ENCODE measurements around the gene PPP1R13L. TPM values are rescaled to one million over a fixed set of nuclear protein-coding genes. Genes with fewer than 3 reads are reported as not detected.
"Not testable (repeated sequence)": the region's sequence is repeated elsewhere in the genome, so short reads cannot be mapped to it uniquely, and the experiment has no call there.

The PPP1R13L gene
- total RNA-seq, 2 donors from 2014 or later, result 17.9 to 26.4 TPM

DNA sequence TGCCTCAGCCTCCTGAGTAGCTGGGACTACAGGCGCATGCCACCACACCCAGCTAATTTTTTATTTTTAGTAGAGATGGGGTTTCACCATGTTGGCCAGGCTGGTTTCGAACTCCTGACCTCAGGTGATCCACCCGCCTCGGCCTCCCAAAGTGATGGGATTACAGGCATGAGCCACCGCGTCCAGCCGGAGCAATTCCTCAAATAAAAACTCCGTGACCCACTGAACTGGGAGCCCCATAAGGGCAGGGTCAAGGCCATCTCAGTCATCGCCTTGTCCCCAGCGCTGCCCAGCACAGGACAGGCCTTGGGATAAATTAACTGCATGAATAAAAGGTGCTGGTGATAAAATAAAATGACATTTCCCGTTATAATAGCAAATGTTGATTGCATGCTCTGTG is 25.0 kb upstream of the PPP1R13L start:
- H3K27me3 ChIP-seq (ENCODE audit: control insufficient read depth, insufficient read depth, low read length, poor library complexity, severe bottlenecking); H3K27ac Mint-ChIP-seq; H3K9me3 Mint-ChIP-seq; H3K4me3 ChIP-seq (ENCODE audit: low read length); H3K4me1 ChIP-seq (ENCODE audit: control insufficient read depth, insufficient read depth, low read length); DNase-seq; H3K9ac ChIP-seq (ENCODE audit: extremely low read depth, low read length, poor library complexity, severe bottlenecking); H3K36me3 ChIP-seq (ENCODE audit: control insufficient read depth, insufficient read depth, low read length); H3K36me3 Mint-ChIP-seq (ENCODE audit: low read depth); H3K27ac ChIP-seq (ENCODE audit: low read depth, low read length); H3K4me1 Mint-ChIP-seq; H3K27me3 Mint-ChIP-seq (ENCODE audit: insufficient read depth); H3K4me3 Mint-ChIP-seq; H3K9me3 ChIP-seq (ENCODE audit: control insufficient read depth, low read length): not testable (repeated sequence)
- WGBS, 2 experiments (ENCODE audit: insufficient coverage in 1 of 2, insufficient read length in 1 of 2), result 86 to 93% methylated on average over 11 of the region's 11 CpGs

DNA sequence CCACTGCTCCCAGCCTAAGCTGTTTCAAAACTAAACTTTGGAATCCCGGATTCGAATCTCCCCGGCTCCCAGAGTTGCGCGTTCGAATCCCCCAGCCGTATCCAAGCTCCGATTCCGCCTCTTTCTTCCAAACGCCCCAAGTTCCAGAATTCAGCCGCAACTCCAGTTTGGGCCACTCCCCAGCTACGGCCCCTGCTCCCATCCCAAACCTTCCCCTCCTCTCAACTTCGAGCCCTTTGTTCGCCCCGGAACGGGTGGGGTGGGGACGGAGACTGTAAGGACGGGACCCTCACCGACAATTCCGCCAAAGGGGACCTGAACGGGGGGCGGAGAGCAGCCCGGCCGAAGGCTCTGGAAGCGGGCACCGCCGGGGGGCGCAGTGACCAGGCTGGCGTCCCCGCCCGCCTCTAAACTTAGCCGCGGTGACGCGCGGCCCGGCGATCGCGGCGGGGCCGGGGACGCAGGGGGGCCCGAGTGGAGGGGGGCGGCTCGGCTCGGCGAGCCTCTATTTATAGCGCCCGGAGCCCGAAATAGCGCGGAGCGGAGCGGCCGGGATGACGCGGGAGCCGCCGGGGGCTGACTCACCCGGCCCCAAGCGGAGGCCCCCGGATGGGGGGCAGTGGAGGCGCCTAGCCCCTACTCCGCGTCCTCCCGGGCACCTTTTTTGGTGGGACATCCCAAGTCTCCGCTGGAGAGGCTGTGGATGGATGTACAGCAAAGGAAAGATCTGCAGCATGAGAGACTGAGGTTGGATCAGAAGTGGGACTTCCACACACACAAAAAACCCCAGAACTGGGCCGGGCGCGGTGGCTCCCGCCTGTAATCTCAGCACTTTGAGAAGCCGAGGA is 23.7 kb upstream of the PPP1R13L start:
- H3K27ac Mint-ChIP-seq, result peak overlapping the region; percentile 90
- no peaks in the 10 kb centered on the region for H3K36me3 Mint-ChIP-seq (ENCODE audit: low read depth)
- no peaks in the 10 kb centered on the region for H3K4me1 ChIP-seq (ENCODE audit: control insufficient read depth, insufficient read depth, low read length)
- H3K27ac ChIP-seq (ENCODE audit: low read depth, low read length), result no peak overlapping the region
- peak overlapping the region; percentile 80 for H3K4me3 ChIP-seq (ENCODE audit: low read length)
- H3K4me3 Mint-ChIP-seq, result peak overlapping the region; percentile 63
- H3K27me3 ChIP-seq (ENCODE audit: control insufficient read depth, insufficient read depth, low read length, poor library complexity, severe bottlenecking), result no peaks in the 10 kb centered on the region
- peak; percentile 88 for DNase-seq
- 6 to 19% methylated on average over 14 to 73 of the region's 73 CpGs for WGBS, 2 experiments (ENCODE audit: insufficient coverage in 1 of 2, insufficient read length in 1 of 2)
- TF ChIP-seq, protein P1, sequence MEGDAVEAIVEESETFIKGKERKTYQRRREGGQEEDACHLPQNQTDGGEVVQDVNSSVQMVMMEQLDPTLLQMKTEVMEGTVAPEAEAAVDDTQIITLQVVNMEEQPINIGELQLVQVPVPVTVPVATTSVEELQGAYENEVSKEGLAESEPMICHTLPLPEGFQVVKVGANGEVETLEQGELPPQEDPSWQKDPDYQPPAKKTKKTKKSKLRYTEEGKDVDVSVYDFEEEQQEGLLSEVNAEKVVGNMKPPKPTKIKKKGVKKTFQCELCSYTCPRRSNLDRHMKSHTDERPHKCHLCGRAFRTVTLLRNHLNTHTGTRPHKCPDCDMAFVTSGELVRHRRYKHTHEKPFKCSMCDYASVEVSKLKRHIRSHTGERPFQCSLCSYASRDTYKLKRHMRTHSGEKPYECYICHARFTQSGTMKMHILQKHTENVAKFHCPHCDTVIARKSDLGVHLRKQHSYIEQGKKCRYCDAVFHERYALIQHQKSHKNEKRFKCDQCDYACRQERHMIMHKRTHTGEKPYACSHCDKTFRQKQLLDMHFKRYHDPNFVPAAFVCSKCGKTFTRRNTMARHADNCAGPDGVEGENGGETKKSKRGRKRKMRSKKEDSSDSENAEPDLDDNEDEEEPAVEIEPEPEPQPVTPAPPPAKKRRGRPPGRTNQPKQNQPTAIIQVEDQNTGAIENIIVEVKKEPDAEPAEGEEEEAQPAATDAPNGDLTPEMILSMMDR (conservative IDR thresholded peaks at IDR 0.05), result peak; percentile 80
- H3K9me3 ChIP-seq (ENCODE audit: control insufficient read depth, low read length), result no peaks in the 10 kb centered on the region
- H3K27me3 Mint-ChIP-seq (ENCODE audit: insufficient read depth), result no peaks in the 10 kb centered on the region
- H3K9me3 Mint-ChIP-seq, result no peaks in the 10 kb centered on the region
- peak overlapping the region; percentile 47 for H3K9ac ChIP-seq (ENCODE audit: extremely low read depth, low read length, poor library complexity, severe bottlenecking)
- peaks cover 4% of the 10 kb centered on the region for H3K4me1 Mint-ChIP-seq
- no peaks in the 10 kb centered on the region for H3K36me3 ChIP-seq (ENCODE audit: control insufficient read depth, insufficient read depth, low read length)

DNA sequence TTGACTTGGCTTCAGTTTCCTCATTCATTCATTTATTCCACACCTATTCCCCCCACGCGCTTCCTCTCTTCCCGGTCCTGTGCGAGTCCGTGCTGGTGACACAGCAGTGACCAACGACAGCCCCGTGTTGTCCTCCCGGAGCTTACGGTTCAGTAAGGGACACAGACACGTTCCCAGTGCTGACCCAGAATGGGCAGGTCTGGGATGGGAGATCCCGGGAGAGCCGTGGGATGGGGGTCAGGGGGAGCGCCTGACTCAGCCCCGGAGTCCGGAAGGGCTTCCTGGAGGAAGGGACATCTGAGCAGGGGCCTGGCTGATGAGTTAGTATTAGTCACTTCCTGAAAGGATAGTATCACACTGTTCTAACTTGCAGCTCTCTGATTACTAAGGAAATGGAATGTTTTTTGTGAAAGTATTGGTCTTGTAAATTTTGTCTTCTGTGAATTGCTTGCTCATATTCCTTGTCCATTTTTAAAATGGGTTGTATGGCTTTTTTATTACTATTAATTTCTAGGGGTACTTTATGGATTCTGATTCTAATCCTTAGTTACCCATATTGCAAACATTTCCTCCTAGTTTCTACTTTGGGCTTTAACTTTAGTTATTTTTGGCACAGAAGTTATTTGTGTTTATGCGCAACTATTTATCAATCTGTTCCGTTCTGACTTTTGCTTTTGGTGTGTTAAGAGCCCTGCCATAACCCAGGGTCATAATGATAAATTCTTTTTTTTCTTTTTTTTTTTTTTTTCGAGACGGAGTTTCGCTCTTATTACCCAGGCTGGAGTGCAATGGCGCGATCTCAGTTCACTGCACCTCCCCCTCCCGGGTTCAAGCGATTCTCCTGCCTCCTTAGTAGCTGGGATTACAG is 19.6 kb upstream of the PPP1R13L start:
- WGBS, 2 experiments (ENCODE audit: insufficient coverage in 1 of 2, insufficient read length in 1 of 2), result 6 to 19% methylated on average over 15 to 24 of the region's 24 CpGs
- H3K4me3 ChIP-seq (ENCODE audit: low read length), result peak overlapping the region; percentile 82
- peak overlapping the region; percentile 35 for H3K9ac ChIP-seq (ENCODE audit: extremely low read depth, low read length, poor library complexity, severe bottlenecking)
- peak overlapping the region; percentile 89 for H3K27ac ChIP-seq (ENCODE audit: low read depth, low read length)
- no peaks in the 10 kb centered on the region for H3K36me3 ChIP-seq (ENCODE audit: control insufficient read depth, insufficient read depth, low read length)
- Mint-ChIP-seq H3K4me3 (peak overlapping the region; percentile 76), H3K27ac (peak overlapping the region; percentile 95), H3K4me1 (peaks cover 15% of the 10 kb centered on the region), H3K9me3 (no peaks in the 10 kb centered on the region), H3K36me3 (ENCODE audit: low read depth) (peaks cover 14% of the 10 kb centered on the region), H3K27me3 (ENCODE audit: insufficient read depth) (no peaks in the 10 kb centered on the region)
- TF ChIP-seq, protein P1 (conservative IDR thresholded peaks at IDR 0.05), result no peak
- no peaks in the 10 kb centered on the region for H3K4me1 ChIP-seq (ENCODE audit: control insufficient read depth, insufficient read depth, low read length)
- no peaks in the 10 kb centered on the region for H3K27me3 ChIP-seq (ENCODE audit: control insufficient read depth, insufficient read depth, low read length, poor library complexity, severe bottlenecking)
- peak; percentile 89 for DNase-seq
- H3K9me3 ChIP-seq (ENCODE audit: control insufficient read depth, low read length), result no peaks in the 10 kb centered on the region
